ENCODE data around the gene DLGAP3.

DLGAP3 gene

GRCh38 chr1:34865573-34865972 lies 63.9 kb downstream of the DLGAP3 start:
- DNase-seq, result peak; percentile 37

- no peak for DNase-seq
These were observed 64.7 kb downstream of the DLGAP3 start for GRCh38 chr1:34864759-34865158.

GRCh38 chr1:34863501-34863900 lies 65.9 kb downstream of the DLGAP3 start:
- DNase-seq, result no peak

- peak; percentile 92 for DNase-seq
These were observed 69.8 kb downstream of the DLGAP3 start, which contains the start of gene SMIM12 for GRCh38 chr1:34859446-34860200. Gene SMIM12, minus strand, starts transcription at chr1:34859749. Its CDS starts 3,772 bp downstream, at chr1:34855977.

GRCh38 chr1:34858901-34859445 lies 70.5 kb downstream of the DLGAP3 start:
- peak; percentile 54 for DNase-seq

GRCh38 chr1:34856697-34857096 lies 72.8 kb downstream of the DLGAP3 start:
- DNase-seq, result no peak

- peak; percentile 89 for DNase-seq
These were observed 76.7 kb downstream of the DLGAP3 start for GRCh38 chr1:34852677-34853217.

GRCh38 chr1:34851431-34852105 lies 77.9 kb downstream of the DLGAP3 start:
- no peak for DNase-seq

GRCh38 chr1:34850382-34850781 lies 79.1 kb downstream of the DLGAP3 start:
- no peak for DNase-seq

GRCh38 chr1:34847094-34847493 lies 82.4 kb downstream of the DLGAP3 start:
- no peak for DNase-seq

- no peak for DNase-seq
These were observed 83.2 kb downstream of the DLGAP3 start for GRCh38 chr1:34846265-34846664.

GRCh38 chr1:34845131-34845901 lies 84.1 kb downstream of the DLGAP3 start:
- no peak for DNase-seq

GRCh38 chr1:34844252-34844634 lies 85.2 kb downstream of the DLGAP3 start:
- DNase-seq, result no peak

- no peak for DNase-seq
These were observed 85.8 kb downstream of the DLGAP3 start for GRCh38 chr1:34843392-34844251.

GRCh38 chr1:34842952-34843371 lies 86.5 kb downstream of the DLGAP3 start:
- DNase-seq, result no peak

- DNase-seq, result no peak
These were observed 87.4 kb downstream of the DLGAP3 start for GRCh38 chr1:34842073-34842472.

- no peak for DNase-seq
These were observed 89.0 kb downstream of the DLGAP3 start for GRCh38 chr1:34840426-34840825.

GRCh38 chr1:34839526-34840305 lies 89.7 kb downstream of the DLGAP3 start:
- no peak for DNase-seq

GRCh38 chr1:34833711-34834110 lies 95.7 kb downstream of the DLGAP3 start:
- DNase-seq, result no peak

GRCh38 chr1:34831721-34832246 lies 97.7 kb downstream of the DLGAP3 start:
- no peak for DNase-seq

- DNase-seq, result no peak
These were observed 100.2 kb downstream of the DLGAP3 start for GRCh38 chr1:34829250-34829649.
